Coronary artery (tissue), 2 donors: Measurements from ENCODE around the gene MTMR12.
A peak's percentile ranks its signal among the peaks of the same experiment; 100 is the strongest.

Source experiments
- DNase-seq: peaks from one replicate; pipeline ENCODE4 v3.0.0-alpha.2; 2017; ENCODE audit warnings: low spot score
- H3K27ac ChIP-seq, 2 donors: fragments of 200-600 bp; sonication (generic); one replicate each; pipeline ENCODE4 v1.5.1; 2016 to 2019
- H3K4me3 ChIP-seq: fragments of 200-600 bp; sonication (generic); 2 replicates; pipeline ENCODE4 v1.5.1; 2016; ENCODE audit warnings: mild to moderate bottlenecking, moderate library complexity
- TF ChIP-seq, protein P1 (sequence below): fragments of 200-600 bp; sonication (generic); IDR thresholded peaks from one replicate; pipeline ENCODE4 v1.5.1; 2019; ENCODE audit warnings: antibody characterized with exemption

The MTMR12 gene

DNA sequence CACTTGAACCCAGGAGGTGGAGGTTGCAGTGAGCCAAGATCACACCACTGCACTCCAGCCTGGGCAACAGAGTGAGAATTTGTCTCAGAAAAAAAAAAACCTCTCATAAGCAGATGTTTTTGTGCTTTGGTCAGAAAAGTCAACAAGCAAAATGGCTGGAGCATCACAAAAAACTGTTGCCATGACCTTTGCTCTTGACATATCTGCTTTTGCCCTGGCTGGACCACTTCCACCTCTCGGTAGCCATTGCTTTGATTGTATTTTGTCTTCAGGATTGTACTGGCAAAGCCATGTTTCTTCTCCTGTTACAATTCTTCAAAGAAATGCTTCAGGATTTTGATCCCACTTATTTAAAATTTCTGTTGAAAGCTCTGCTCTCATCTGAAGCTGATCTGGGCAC, 67.0 kb downstream of the MTMR12 start:
- Histone ChIP-seq H3K27ac (no peak overlapping the region), H3K4me3 (no peak overlapping the region)
- no peak for DNase-seq
- TF ChIP-seq, protein P1, sequence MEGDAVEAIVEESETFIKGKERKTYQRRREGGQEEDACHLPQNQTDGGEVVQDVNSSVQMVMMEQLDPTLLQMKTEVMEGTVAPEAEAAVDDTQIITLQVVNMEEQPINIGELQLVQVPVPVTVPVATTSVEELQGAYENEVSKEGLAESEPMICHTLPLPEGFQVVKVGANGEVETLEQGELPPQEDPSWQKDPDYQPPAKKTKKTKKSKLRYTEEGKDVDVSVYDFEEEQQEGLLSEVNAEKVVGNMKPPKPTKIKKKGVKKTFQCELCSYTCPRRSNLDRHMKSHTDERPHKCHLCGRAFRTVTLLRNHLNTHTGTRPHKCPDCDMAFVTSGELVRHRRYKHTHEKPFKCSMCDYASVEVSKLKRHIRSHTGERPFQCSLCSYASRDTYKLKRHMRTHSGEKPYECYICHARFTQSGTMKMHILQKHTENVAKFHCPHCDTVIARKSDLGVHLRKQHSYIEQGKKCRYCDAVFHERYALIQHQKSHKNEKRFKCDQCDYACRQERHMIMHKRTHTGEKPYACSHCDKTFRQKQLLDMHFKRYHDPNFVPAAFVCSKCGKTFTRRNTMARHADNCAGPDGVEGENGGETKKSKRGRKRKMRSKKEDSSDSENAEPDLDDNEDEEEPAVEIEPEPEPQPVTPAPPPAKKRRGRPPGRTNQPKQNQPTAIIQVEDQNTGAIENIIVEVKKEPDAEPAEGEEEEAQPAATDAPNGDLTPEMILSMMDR, result no peak

DNA sequence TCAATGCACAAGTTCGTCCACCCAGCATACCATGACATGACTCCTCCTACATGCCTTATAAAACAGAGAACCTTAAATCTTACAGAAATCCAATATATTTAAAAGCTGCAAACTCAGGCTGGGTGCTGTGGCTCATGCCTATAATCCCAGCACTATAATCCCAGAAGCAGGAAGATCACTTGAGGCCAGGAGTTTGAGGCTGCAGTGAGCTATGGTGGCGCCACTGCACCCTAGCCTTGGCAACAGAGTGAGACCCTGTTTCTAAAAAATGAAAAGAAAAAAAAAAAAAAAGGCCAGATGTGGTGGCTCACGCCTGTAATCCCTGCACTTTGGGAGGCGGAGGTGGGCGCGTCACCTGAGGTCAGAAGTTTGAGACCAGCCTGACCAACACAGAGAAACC, 68.7 kb downstream of the MTMR12 start:
- TF ChIP-seq, protein P1, result no peak
- no peak for DNase-seq
- H3K27ac ChIP-seq, result no peak overlapping the region
- no peak overlapping the region for H3K4me3 ChIP-seq

DNA sequence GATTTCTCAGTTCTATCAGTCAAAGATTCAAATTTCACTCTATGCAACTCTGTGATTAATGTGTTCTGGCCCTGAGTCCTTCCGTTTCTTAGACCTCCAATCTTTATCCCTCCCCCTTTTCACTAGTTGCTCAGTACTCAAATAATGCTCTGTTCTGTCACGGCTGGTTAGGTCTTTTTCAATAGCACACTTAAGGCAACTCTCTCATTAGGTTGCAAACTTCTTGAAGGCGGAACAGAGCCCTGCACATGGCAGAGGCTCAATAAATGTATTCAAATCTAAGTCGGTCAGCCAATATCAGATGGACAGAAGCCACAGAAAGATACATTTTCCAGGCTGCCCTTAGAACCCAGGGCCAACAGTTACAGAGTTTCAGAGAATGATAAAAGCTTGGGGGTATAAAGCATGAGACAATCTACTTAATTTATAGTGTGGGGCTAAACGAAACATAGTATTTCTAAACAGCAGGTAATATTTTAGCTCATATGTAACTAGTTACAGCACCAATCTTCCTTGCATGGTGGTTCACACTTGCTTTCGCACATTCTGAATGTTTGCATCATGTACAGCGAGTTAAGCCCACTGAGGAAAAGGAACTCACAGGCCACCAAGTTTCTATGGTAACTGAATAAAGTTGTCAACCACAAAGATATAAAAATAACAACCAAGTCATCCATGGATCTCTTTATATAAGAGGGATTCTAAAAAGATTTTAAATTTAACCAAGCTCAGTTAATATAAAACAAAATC, 71.5 kb downstream of the MTMR12 start:
- TF ChIP-seq, protein P1, result no peak
- Histone ChIP-seq H3K27ac (no peak overlapping the region), H3K4me3 (no peak overlapping the region)
- no peak for DNase-seq

DNA sequence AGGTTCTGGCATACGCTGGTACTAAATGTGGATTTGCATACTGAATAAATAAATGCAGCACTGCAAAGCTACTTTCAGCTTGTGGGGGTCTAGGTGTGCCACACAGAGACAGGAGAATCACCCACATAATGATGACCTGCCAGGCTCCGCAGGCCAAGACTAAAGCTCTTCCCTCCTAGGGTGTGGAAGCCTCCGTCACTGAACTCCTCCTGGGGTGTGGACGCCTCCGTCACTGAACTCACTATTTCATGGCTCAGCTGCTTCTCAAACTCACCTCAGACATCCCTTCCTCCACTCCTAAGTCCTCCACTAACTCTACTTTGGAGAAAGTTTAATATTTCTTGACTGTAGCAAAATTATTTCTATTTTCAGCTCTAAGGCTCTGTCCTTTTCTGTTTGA, 73.4 kb downstream of the MTMR12 start:
- DNase-seq, result no peak
- Histone ChIP-seq H3K4me3 (no peak overlapping the region), H3K27ac (no peak overlapping the region)
- TF ChIP-seq, protein P1, result no peak

DNA sequence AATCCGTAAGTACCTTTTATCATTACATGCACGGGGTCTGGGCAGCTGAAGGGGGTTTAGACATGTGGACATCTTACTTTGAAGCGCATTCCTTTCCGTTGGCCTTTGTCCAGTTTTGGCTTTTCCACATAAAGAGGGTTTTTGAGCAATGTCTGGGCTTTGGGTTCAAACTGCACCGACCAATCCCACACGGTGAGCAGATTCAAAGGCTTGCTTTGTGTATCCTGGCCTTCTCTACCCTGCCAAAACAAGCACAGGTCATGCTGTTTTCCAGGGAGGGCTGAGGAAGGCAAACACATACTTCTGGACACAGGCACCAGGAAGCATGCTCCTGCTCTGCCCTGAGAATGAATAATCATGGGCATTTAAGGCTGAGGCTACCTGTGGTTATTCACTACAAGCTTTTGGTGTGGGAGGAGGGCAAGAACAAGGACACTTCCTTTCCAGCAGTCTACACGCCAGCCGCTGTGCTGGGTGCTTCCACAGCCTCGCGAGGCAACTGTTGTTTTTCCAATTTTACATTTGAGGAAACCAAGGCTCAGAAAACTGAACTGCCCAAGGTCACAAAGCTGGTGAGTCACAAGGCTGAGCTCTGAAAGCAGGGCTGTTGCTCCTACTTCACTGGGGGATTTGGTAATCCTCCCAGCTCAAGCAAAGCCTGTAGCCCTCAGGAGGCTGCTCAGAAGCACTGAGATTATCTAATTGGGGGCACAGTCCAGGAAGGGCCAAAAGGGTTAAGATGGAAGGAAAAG, 78.9 kb downstream of the MTMR12 start:
- Histone ChIP-seq H3K4me3 (no peak overlapping the region), H3K27ac (peak overlapping the region; percentile 34 to 61)
- DNase-seq, result no peak
- TF ChIP-seq, protein P1, result no peak

DNA sequence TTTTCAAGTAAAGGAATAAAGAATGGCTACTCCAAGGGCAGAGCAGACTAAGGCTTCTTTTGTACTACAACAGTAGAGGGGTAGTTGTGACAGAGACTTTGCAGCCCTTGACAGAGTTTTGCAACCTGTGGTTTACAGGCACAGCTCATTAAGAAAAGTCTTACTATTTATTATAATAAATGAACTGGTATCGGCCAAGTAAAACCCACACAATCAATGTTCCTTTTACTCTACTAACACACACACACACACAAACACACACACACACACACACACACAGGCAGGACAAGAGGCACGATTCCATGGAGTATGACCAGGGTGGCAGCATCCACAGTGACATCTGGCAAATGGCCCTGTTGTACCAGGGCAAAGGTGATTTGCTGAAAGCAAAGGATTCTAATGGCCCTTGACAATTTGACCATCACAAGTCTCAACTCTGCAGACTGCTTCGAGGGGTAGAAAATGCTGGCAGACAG, 79.5 kb downstream of the MTMR12 start:
- H3K27ac ChIP-seq, result peak overlapping the region; percentile 41 to 61
- TF ChIP-seq, protein P1, result no peak
- H3K4me3 ChIP-seq, result no peak overlapping the region
- no peak for DNase-seq
